GM18499 (cell line): ENCODE measurements around the gene PPP2R3A.
"Not testable (repeated sequence)": the region's sequence is repeated elsewhere in the genome, so short reads cannot be mapped to it uniquely, and the experiment has no call there.

Experiments
- ATAC-seq: cut with Tn5 transposase; IDR thresholded peaks from one replicate; pipeline ENCODE4 v1.9.1; 2021; ENCODE audit warnings: moderate number of reproducible peaks; ENCODE audit not compliant: insufficient read depth, unreplicated experiment

Gene PPP2R3A

GRCh38 chr3:136187868-136188267 lies 222.3 kb downstream of the PPP2R3A start:
- no peak for ATAC-seq

DNA sequence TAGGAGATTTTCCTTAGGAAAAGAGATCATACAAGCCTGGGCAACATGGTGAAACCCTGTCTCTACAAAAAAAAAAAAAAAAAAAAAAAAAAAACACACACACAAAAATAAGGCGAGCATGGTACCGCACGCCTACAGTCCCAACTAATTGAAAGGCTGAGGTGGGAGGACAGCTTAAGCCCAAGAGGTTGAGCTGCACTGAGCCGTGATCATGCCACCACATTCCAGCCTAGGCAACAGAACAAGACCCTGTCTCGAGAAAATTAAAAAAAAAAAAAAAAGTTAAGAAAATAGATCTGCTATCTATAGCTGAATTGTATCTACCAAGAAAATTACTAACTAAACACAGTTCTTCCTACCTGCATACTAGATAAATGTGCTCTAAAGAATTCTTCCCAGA lies 223.5 kb downstream of the PPP2R3A start:
- no peak for ATAC-seq

- ATAC-seq = no peak
These were observed 224.5 kb downstream of the PPP2R3A start for GRCh38 chr3:136189859-136190617.

- not testable (repeated sequence) for ATAC-seq
These were observed 226.7 kb downstream of the PPP2R3A start for GRCh38 chr3:136192195-136192594.

DNA sequence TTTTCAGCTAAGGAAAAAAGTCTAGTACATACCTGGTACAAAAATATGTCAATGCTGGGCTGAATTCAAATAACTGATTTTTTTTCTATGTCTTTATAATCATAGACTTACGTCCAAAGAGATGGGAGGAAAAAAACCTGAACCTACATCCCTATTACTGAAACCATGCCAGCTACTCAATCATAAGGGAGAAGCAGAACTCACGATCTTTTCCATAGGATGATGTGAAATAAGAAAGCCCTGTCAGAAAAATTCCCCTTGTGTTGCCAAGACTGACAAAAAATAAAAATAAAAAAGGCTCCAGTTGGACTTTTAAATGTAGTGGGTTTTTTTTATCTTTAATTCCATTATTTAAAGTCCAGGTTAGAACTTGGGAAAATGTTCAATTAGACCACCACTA lies 227.3 kb downstream of the PPP2R3A start:
- no peak for ATAC-seq

DNA sequence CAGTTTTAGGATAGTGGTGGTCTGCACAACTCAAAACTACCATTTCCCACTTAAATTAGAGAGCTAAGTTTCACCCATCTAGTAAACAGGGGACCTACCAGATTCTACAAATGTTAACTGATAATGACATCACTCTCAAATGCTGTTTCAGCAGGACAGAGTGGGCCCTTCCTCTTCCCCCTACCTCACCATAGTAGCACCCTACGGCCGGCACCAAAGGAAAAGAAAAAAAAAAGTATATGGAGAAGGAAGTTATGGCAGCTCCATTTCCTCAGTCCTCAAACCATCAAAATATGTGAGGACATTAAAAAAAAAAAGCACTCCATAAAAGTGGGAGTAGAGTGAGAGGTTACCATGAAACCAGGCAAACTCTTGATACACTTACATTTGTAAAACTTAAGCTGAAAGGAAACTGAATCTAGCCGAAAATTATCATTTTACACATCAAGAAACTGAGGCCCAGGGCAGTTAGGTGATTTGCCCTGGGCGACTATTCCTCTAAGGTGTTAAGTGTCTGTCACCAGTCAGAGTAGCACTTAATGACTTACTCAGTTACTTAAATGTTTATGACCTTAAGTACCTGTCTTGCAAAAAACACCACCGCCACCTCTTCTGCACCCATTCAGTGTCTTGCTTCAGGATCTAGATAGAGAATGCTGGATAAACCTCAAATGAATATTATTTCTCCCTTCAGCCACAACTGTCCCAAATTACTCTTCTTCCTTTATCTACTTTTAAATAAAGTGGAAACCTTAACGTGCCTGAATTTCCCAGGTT lies 227.9 kb downstream of the PPP2R3A start:
- ATAC-seq = no peak

DNA sequence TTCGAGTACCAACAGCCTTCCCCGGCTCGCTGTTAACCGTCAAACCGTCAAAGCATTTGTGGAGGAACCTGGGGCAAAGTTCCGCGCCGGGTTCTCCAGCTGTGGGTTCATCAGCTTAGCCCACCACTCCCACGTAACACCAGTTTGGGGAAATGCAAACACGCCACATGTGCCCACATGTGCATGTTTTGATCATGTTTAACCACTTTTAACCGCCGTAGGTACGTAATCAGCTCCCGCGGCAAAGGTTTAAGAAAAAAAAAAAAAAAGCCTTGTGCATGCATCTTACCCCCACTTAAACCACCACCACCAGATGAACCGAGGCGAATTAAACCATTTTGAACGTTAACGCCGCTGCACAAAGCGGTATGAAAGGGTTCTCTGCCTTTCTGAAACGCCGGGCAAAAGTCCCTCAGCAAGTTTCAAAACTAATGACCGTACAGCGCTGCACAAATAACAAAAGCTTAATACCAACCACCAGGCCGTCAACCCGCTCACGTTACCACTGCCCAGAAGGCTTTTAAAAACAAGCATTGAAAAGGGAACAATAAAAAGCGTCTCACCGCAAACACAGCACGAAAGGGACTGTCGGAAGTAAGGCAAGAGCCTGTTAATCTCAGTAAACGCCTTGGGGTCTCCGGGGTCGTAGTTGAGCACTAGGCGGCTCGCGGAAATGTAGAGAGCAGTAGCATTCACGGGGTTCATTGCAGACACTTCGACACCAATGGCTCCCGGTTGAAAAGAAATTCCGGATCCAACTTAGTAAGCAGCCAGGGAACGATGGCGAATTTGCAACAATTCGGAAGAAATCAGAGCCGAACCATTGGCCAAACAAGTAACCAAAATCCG lies 229.1 kb downstream of the PPP2R3A start:
- no peak for ATAC-seq

- peak; percentile 4 for ATAC-seq
These were observed 229.9 kb downstream of the PPP2R3A start for GRCh38 chr3:136195258-136196063.

GRCh38 chr3:136196064-136196400 lies 230.5 kb downstream of the PPP2R3A start, which contains the start of gene MSL2:
Gene MSL2, minus strand, starts transcription at chr3:136196335. Its CDS starts 1,222 bp downstream, at chr3:136195113.
- peak; percentile 1 for ATAC-seq

DNA sequence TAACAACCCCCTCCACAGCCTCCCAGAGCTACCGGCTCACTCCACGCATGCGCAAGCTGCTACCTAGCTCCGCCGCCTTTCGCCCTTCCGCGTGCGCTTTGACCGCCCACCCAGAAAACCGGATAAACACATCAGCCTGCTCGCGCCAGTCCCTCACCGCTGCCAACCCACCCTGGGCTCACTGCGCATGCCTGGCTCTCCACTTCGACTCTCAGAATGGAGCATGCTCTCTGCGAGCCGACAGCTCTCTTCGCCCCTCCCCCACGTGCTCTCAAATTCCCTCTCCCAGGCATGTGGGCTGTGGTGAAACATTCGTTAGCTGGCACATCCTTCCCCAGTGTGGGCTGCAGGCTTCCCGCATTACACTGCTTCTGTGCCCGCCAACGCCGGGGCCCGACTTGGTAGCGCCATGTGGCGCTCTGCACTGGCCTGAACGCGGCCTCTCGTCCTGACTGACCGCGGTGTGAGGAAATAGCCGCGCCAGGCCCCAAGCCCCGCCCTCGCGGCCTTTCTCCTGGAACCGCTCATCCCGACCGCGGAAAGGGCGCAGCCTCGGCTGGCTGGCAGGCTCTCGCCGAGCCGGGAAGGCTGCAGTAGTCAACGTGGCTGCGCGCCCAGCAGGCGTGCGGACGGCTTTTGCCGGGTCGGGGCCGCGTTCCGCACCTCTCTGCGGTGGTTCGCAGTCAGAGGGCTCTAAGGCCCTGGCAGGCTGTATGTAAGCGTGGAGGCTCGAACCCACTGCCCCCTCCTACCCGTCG lies 231.1 kb downstream of the PPP2R3A start:
- peak; percentile 63 for ATAC-seq

GRCh38 chr3:136197159-136197793 lies 231.7 kb downstream of the PPP2R3A start:
- ATAC-seq = no peak
